HEK293 (cell line): Measurements from ENCODE around the gene SF1.

Experiments used
- ZNF560 ChIP-seq: fragments of 450-650 bp; formaldehyde crosslinking; IDR thresholded peaks from 2 replicates; pipeline ENCODE4 v1.5.1; 2017; ENCODE audit warnings: missing biosample characterization, missing genetic modification characterization, borderline replicate concordance
- TF ChIP-seq, protein P1 (sequence below): fragments of 450-650 bp; formaldehyde crosslinking; IDR thresholded peaks from 2 replicates; pipeline ENCODE4 v1.5.1; 2016; ENCODE audit warnings: missing biosample characterization, missing genetic modification characterization, low read depth

DNA sequence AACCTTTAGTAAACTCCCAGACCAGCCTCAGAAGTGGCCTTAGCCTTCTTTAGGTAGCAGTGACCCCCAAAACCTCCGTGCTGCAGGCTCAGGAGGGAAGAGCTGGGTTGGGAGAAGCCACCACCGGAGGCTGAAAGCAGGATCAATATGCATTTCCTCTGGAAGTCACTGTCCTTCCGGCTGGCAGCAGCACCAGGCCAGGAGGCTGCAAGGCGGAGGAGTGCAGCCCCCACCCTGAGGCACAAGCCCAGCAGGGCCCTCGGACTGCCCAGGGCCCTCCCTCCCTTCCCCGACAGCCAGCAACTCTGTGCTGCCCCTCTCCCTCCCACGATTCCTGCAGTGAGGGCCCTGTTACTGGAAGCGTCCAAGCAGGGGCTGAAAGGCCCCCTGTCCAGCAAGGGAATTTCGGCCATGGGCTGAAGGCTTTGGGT is 52.1 kb downstream of the SF1 start:
- TF ChIP-seq, protein P1, sequence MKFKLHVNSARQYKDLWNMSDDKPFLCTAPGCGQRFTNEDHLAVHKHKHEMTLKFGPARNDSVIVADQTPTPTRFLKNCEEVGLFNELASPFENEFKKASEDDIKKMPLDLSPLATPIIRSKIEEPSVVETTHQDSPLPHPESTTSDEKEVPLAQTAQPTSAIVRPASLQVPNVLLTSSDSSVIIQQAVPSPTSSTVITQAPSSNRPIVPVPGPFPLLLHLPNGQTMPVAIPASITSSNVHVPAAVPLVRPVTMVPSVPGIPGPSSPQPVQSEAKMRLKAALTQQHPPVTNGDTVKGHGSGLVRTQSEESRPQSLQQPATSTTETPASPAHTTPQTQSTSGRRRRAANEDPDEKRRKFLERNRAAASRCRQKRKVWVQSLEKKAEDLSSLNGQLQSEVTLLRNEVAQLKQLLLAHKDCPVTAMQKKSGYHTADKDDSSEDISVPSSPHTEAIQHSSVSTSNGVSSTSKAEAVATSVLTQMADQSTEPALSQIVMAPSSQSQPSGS (tag by site-specific recombination): no peak
- no peak for TF ChIP-seq ZNF560 (tag by site-specific recombination)
